Cardiac muscle cell (in vitro differentiated cells and primary cell): ENCODE measurements around the gene NEK9. TPM values are rescaled to one million over a fixed set of nuclear protein-coding genes. Genes with fewer than 3 reads are reported as not detected.

Experiments
- DNase-seq, 2 donors: peaks; one replicate each; pipeline versions ENCODE4 v3.0.0 to v3.0.0-alpha.2; 2010 to 2017; ENCODE audit warnings: low read depth in 1 of 2, low spot score in 1 of 2
- H3K27ac ChIP-seq: fragments of 200-600 bp; sonication (generic); 2 replicates; pipeline ENCODE4 v1.5.1; 2016
- H3K27me3 ChIP-seq: fragments of 200-600 bp; sonication (generic); 2 replicates; pipeline ENCODE4 v1.6.0; 2016; ENCODE audit warnings: control low read depth
- H3K36me3 ChIP-seq: fragments of 200-600 bp; sonication (generic); 2 replicates; pipeline ENCODE4 v1.5.1; 2016; ENCODE audit warnings: control low read depth
- H3K4me1 ChIP-seq: fragments of 200-600 bp; sonication (generic); 2 replicates; pipeline ENCODE4 v1.8.1; 2017; ENCODE audit warnings: low read depth, mild to moderate bottlenecking, mixed run types
- H3K4me3 ChIP-seq: fragments of 200-600 bp; sonication (generic); 2 replicates; pipeline ENCODE4 v1.5.1; 2016; ENCODE audit warnings: mild to moderate bottlenecking
- H3K9me3 ChIP-seq: fragments of 200-600 bp; sonication (generic); 2 replicates; pipeline ENCODE4 v1.5.1; 2017; ENCODE audit warnings: low read depth, mild to moderate bottlenecking, control low read depth
- CTCF ChIP-seq: IDR thresholded peaks from 2 replicates; pipeline ENCODE4 v1.5.1; 2012; ENCODE audit warnings: low read depth, mild to moderate bottlenecking, low read length
- polyA plus RNA-seq: library from polyadenylated mRNA; unstranded; fragments of >200 nt; fragmentation: Nextera tagmentation; extraction: Ambion mirVana; gene quantifications from 2 replicates; pipeline ENCODE4 v1.2.1, GENCODE V29; 2016
- total RNA-seq: library from RNA; depleted of rRNA; stranded (reverse); fragments of >200 nt; gene quantifications from 2 replicates; pipeline ENCODE4 v1.2.3, GENCODE V29; 2016

NEK9 gene
- total and polyA plus RNA-seq, 2 experiments from 2014 or later, result 62.5 to 124 TPM

GRCh38 chr14:75049136-75049535, 77.7 kb downstream of the NEK9 start:
- Histone ChIP-seq H3K4me3 (no peak overlapping the region), H3K27ac (no peak overlapping the region), H3K9me3 (no peaks in the 10 kb centered on the region), H3K4me1 (peaks cover 4% of the 10 kb centered on the region), H3K36me3 (no peaks in the 10 kb centered on the region), H3K27me3 (no peaks in the 10 kb centered on the region)
- no peak for TF ChIP-seq CTCF
- no peak for DNase-seq

GRCh38 chr14:75048101-75048500, 78.7 kb downstream of the NEK9 start:
- Histone ChIP-seq H3K27ac (no peak overlapping the region), H3K4me3 (no peak overlapping the region), H3K36me3 (no peaks in the 10 kb centered on the region), H3K9me3 (no peaks in the 10 kb centered on the region), H3K4me1 (no peaks in the 10 kb centered on the region), H3K27me3 (no peaks in the 10 kb centered on the region)
- no peak for DNase-seq
- no peak for TF ChIP-seq CTCF

DNA sequence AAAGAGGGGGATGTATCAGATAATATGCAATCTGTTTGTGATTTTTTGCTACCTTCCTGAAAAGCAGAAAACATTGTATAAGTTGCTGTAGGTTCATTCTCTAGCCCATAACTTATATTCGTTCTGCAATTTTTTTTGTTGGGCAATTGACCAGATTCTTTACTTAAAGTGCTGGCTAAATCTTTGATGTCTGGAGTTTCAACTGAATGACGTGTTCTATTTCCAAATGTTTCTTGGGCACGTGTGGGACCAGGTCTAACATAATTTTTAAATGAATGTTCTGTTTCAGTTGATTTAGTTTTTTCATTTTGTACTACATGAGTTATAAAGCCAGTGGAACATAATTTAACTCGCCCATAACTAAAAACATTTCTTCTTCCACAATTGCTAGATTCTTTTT, 79.3 kb downstream of the NEK9 start:
- no peaks in the 10 kb centered on the region for H3K36me3 ChIP-seq
- H3K27ac ChIP-seq, result no peak overlapping the region
- no peaks in the 10 kb centered on the region for H3K4me1 ChIP-seq
- no peak for TF ChIP-seq CTCF
- no peak for DNase-seq
- H3K27me3 ChIP-seq, result no peaks in the 10 kb centered on the region
- H3K9me3 ChIP-seq, result no peaks in the 10 kb centered on the region
- no peak overlapping the region for H3K4me3 ChIP-seq

GRCh38 chr14:75046899-75047298, 79.9 kb downstream of the NEK9 start:
- no peaks in the 10 kb centered on the region for H3K27me3 ChIP-seq
- H3K9me3 ChIP-seq, result no peaks in the 10 kb centered on the region
- no peak overlapping the region for H3K27ac ChIP-seq
- DNase-seq, result no peak
- peaks cover under 1% of the 10 kb centered on the region for H3K36me3 ChIP-seq
- TF ChIP-seq CTCF, result no peak
- H3K4me1 ChIP-seq, result no peaks in the 10 kb centered on the region
- no peak overlapping the region for H3K4me3 ChIP-seq

DNA sequence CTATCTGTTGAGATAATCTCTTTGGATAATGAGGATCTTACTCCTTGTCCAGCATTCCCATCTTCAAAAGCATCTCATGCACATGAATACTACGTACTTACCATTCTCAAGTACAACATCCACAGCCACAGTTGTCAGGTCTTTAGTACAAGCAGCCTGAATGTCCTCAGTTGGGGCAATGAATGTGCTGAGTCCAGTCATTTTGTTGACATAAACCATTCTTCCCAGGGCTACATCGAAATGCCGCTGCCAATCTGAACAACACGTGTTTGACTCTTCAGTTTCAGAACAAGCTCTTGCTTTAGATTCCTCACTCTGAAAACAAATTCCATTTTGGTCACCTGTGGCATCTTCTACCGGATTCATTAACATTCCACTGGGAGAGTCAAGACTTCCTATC, 80.6 kb downstream of the NEK9 start:
- no peak for TF ChIP-seq CTCF
- Histone ChIP-seq H3K27me3 (no peaks in the 10 kb centered on the region), H3K27ac (no peak overlapping the region), H3K36me3 (peaks cover 5% of the 10 kb centered on the region), H3K9me3 (no peaks in the 10 kb centered on the region), H3K4me1 (no peaks in the 10 kb centered on the region), H3K4me3 (no peak overlapping the region)
- DNase-seq, result no peak

DNA sequence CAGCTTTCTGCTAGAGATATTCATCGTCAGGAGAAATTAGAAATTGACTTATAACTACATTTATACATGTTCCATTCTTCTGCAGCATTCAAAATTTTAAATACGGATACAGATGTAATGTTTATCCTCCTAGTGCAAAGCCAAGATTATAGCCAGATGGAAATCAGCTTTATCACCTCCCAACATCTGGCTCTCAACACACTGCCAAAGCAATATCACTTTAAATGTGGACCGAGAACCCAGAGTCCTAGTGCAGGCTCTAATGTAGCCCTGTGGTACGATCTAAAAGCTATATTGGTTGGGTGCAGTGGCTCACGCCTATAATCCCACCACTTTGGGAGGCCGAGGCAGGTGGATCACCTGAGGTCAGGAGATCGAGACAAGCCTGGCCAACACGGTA, 82.1 kb downstream of the NEK9 start:
- peaks cover 5% of the 10 kb centered on the region for H3K36me3 ChIP-seq
- H3K4me3 ChIP-seq, result no peak overlapping the region
- no peaks in the 10 kb centered on the region for H3K27me3 ChIP-seq
- no peak overlapping the region for H3K27ac ChIP-seq
- no peaks in the 10 kb centered on the region for H3K9me3 ChIP-seq
- TF ChIP-seq CTCF, result no peak
- no peak for DNase-seq
- H3K4me1 ChIP-seq, result no peaks in the 10 kb centered on the region
